CD4-positive, alpha-beta T cell treated with Interleukin-4 for 4 hours (primary cell): ENCODE measurements around the gene PRR13.
A peak's percentile ranks its signal among the peaks of the same experiment; 100 is the strongest.
"Not testable (repeated sequence)": the region's sequence is repeated elsewhere in the genome, so short reads cannot be mapped to it uniquely, and the experiment has no call there.

ENCODE experiments used
- DNase-seq: peaks from one replicate; pipeline ENCODE4 v3.0.0-alpha.2; 2020

Gene PRR13

DNA sequence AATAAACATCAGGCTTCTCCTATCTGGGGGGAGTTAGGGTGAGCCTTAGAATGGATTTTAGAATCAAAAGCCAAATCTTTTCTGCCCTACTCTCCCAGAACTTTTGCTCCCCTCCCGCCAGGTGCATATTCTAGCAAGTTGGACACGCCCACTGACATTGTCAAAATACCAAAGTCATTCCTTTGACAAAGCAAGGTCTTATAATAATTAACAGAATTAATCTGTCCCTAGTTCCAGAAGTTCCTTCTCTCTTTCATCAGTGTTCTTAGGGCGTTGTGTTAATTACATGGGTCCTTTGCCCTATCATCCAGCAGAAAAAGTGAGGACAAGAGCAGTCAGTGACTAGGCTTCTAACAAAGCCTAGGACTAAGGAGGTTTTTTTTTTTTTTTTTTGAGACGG lies 2.4 kb downstream of the PRR13 start:
- no peak for DNase-seq

DNA sequence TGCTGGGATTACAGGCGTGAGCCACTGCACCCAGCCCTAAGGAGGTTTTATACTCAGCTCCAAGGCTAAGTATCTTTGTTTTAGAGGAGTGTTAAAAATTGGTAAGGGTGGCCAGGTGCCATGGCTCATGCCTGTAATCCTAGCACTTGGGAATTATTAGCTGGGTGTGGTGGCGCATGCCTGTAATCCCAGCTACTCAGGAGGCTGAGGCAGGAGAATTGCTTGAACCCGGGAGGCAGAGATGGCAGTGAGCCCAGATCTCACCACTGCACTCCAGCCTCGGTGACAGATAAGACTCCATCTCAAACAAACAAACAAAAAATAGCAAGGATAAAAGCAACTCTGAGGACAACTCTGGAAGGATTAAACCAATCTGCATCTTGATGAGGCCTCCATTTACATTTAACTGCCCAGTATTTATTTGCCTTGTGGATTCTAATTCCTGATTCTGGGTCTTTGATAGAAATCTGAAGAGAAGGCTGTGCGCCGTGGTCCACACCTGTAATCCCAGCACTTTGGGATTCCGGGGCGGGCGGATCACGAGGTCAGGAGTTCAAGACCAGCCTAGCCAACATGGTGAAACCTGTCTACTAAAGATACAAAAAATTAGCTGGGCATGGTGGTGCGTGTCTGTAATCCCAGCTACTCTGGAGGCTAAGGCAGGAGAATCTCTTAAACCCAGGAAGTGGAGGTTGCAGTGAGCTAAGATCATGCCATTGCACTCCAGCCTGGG lies 3.2 kb downstream of the PRR13 start:
- DNase-seq = not testable (repeated sequence)

DNA sequence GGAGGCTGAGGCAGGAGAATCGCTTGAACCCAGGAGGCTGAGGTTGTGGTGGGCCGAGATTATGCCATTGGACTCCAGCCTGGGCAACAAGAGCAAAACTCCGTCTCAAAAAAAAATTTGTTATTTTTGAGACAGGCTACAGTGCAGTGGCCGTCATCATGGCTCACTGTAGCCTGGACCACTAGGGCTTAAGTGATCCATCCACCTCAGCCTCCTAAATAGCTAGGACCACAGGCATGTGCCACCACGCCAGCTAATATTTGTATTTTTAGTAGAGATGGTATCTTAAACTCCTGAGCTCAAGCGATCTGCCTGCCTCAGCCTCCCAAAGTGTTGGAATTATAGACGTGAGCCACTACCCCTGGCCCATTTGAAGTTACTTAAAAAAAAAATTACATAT lies 9.4 kb downstream of the PRR13 start:
- no peak for DNase-seq

DNA sequence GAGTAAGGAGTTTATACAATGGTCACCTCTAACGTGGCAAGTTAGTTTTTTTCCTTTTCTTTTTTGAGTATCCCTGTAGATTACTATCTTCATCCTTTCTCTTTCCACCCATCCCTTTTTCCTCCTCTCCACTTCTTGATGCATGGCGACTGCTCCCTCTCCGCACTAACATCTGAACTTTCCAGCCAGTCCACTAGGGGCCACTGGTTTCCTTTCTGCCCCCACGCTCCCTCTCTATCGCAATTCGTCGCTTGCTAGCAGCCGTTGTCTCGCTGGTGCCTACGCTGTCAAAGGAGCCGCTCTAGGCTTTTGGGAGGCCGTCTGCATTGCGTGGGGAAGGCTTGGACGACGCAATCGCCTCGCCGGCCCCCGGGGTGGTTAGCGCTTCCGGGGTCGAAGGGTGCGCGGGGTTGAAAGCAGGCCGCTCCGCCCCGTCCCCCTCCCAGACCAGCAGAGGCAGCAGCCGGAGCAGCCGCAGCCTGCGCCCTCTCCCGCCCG lies 10.2 kb downstream of the PRR13 start, which contains the start of gene PCBP2:
TSS of gene PCBP2 (plus strand) at position 442 of the 498 bp plus-strand sequence. CDS start 2,699 bp downstream, outside the sequence.
- DNase-seq = peak; percentile 99

DNA sequence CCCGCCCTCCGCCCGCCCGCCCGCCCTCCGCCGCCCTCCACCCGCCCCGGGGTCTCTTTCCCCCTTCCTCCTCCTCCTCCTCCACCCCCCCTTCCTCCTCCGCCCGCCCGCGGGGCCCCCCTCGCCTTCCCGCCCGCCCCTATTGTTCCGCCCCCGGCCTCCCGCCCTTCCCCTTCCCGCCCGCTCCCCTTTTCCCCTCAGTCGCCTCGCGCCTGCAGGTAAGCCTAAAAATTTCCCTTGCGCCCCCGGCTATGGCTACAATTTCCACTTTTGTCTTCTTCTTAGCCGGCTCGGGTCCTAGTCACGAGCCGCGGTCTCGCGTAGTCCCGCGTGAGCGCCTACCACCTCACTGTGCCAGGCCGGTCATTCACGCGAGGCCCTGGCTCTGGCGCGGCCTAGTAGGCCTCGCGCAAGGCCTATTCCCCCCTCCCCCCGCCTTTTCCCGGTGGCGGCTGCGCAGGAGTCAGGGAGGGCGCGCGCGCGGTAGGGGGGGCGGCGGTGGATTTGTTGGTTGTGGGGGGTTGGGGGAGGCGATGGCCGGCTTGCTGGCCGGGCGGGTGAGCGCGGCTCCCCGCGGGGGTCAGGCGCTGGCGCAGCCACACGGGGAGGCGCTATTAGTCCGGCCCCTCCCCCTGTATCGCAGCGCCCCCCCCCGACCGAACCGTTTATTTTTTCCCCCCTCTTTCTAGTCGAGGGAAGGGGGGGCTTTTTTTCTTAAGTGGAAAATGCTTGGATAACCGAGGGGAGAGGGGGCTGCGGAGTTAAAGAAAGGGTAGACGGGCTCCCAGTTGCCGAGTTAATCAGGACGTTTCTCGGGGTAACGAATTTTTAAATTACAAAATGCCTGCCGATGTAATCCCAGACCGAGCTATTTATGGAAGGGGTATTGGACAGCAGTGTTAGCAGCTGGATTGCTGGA lies 10.9 kb downstream of the PRR13 start:
- DNase-seq = peak; percentile 75

DNA sequence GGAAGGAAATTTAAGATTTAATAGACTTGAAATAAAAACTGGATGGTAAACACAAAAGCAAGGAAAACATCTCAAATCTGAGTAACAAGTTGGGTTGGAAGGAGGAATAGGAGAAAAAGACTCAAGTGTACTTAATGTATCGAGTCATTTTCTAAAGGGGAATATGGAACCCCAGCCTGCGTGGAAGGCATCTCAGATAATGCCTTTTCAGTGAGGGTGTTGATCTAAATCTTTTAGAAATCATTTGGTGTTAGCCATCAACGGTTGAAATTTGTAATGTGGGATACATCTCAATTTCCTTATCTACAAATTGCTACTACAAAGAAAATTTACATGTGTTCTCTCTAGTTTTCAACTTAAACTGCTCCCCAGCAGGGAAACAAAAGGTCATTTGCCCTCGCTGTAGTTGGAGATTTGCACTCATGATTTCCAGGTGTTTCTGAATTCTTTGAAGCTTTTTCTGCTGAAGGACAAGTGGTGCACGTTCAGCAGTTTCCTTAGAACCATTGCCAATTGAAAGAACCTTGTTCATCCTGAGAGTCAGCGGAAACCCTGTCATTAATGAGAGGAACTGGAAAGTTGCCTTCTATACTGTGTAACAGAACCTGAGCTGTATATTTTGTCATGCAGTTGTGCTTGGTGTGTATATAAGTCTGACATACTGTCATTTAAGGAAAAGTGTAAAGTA lies 12.6 kb downstream of the PRR13 start:
- no peak for DNase-seq

DNA sequence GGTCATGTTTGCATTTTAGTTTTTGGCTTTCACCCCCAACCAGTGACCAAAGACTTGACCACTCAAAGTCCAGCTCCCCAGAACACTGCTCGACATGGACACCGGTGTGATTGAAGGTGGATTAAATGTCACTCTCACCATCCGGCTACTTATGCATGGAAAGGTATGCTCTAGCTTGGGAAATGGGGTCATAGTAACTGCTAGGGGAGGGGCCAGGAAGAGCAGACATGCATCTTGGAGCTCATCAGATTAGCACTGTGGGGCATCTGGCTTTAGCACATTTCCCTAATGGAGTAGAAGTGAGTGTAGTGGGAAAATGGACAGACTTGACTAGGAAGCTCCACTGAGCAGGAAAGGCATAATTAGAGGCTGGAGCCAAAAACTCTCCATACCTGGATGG lies 13.2 kb downstream of the PRR13 start:
- no peak for DNase-seq

DNA sequence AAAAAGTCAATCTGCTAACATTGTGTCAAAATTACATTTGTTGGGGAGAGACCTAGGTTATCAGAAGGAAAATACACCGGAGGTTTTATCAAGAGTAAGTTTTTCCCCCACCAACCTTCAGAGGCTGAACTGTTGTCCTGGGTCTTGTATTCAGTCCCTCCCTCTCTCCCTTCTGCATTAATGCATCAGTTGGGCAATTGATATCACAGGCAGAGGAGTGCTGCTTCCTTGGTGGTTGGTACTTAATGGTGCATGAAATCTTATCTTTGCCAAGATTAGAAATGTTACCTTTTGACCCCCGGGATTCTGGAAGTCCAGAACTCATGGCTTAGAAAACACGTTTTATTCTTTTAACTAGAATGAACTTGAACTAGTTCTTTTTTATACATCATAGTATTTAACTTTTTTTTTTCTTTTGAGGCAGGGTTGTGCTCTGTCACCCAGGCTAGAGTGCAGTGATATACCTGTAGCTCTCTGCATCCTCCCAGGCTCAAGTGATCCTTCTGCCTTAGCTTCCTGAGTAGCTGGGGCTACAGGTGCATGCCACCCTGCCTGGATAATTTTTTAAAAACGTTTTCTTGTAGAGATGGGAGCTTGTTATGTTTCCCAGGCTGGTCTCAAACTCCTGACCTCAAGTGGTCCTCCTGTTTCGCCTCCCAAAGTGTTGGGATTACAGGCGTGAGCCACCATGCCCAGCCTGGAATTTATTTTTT lies 15.3 kb downstream of the PRR13 start:
- no peak for DNase-seq

DNA sequence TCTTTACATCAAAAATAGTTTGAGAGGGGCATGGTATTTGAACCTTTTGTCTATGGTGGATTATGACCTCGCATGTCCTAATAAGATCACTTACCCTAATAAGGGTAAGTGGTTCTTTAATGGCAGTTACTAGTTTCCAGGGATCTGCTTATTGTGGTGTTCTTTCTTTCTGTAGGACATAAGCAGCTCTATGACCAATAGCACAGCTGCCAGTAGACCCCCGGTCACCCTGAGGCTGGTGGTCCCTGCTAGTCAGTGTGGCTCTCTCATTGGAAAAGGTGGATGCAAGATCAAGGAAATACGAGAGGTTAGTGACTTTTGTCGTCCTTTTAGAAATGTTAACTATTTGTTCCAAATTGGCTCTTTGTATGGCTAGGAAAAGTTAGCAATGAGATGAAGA lies 17.6 kb downstream of the PRR13 start:
- no peak for DNase-seq

DNA sequence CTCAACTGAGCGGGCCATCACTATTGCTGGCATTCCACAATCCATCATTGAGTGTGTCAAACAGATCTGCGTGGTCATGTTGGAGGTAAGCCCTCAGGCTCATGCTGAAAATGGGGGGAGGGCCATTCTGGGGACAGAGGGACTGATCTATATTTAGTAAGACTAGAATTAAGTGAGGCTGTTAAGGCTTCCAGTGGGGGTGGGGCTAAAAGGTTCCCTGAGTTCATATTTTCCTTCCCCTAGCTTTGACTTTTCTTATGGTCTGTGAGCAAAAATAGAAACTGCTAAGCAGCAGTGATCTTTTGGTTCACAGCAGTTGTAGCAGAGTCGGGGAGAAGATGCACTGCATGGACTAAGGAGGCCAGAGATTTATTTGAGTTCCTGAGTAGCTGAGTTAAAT lies 19.5 kb downstream of the PRR13 start:
- no peak for DNase-seq

DNA sequence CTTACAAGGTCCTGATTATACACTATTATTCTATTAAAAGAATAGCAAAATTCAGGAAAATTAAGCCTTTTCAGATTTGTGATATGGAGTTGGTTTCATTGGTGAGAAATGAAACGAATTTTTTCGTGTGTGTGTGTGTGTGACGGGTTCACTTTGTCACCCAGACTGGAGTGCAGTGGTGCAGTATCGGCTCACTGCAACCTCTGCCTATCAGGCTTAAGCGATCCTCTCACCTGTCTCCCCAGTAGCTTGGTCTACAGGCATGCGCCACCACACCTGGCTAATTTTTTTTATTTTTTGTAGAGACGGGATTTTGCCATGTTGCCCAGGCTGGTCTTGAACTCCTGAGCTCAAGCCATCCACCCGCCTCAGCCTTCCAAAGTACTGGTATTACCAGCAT lies 20.1 kb downstream of the PRR13 start:
- no peak for DNase-seq

DNA sequence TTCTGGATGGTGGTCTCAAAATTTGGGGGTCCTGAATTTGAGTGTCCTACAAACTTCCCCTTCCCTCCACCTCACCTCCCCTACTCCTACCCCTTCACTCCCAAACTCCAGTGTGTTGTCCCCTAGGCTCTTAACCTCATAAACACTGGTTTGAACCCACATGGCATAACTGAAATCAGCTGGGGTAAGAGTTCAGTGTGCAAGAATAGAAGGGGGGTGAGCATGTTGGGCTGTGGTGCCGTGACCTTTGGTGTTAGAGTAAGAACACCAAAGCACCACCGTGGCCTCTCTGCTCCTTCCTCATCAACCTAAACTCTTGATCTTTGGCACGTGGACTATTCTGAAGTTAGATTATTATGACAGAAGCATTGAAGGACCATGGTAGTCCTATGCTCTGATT lies 21.4 kb downstream of the PRR13 start:
- DNase-seq = no peak

DNA sequence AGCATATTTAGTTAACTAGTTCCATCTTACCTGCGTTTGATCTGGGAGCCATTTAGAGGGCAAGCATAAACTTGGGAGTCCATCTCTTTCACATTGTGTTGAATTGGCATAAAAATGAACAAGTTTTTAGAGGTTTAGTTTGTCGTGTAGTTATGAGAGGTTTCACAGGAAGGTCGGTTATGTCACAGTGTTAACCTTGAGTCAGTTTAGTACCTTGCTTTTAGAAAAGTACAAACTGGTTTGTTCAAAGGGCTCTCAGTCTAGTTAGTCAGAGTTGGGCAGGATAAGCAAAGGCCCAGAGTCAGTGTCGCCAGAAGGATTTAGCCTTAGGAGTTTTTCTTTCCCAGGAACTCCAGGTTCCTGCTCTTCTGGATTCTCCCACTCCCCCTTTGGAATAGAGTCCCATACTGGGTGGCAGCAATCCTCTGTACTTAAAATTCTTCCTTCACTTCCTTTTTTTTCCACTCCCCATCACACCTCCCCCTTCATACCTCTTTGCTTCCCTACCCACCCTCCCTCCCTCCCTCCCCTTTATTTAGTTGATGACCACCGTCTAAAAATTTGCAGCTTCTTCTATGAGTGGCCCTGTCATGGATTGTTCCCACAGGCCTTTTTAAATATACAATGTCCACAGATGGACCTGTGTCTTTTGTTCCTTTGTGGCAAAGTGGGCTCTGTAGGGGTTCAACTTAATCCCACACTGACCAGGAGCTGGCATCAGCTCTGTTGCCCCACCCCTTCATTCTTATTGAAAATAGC lies 22.4 kb downstream of the PRR13 start:
- no peak for DNase-seq

DNA sequence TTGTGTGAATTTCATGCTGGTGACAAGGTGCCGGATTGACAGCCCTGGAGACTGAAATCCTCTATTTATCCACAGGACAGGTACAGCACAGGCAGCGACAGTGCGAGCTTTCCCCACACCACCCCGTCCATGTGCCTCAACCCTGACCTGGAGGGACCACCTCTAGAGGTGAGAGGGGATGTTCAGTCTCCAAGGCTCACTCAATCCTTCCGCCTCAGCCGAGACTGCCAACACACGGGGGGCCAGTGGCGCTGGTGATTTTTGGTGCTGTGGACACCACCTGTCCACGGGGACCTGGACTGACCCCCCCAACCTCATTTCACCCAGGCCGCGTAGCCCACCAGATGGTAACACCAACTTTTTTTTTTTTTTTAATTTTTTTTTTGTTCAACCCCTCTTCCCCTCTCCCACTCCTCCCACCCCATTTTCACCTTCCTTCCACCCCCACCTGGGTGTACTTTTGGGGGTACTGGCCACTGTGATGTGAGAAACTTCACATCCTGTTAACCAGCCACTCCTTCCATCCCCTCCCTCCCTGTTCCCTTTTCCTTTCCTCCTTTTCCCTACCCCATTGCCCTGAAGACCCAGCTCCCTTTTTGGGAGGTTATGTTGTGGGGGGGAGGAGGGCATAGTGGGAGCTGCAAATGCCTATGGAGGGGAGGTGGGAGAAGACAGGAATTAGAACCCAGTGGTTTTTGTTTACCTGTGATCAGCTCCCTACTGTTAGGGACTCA lies 23.3 kb downstream of the PRR13 start:
- DNase-seq = no peak

DNA sequence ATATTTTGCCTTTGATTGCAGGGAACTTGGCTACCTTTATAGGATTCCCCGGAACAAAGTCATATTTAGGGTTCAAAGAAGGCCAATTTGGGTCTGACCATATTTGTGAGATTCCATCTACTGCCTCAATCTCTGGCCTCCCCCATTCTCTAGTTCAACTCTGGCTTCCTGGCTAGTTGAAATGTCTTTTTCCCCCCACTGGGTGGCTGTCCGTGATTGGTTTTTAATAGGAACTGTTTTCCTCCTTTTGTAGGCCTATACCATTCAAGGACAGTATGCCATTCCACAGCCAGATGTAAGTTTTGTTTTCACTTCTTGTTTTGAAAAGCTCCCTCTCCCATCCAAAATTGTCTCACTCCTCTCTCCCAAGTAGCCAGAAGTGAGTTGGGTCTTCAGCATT lies 24.1 kb downstream of the PRR13 start:
- no peak for DNase-seq

DNA sequence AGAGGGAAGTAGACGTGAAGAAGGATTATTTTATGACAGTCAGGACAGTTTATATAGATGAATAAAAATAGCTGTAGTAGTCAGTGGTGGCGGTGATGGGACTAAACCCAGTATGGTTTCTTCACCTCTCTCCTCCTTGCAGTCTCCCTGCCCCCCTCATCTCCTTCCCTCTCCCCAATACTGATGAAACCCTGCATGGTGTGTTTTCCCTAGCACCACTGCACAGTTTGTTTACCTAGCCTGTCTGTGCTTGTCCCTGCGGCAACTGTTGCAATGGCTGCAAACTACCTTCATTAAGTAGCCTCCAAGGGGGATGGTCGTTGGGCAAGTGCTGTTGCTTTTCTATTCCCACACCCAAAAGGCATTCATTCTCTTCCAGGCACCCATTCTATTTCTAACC lies 25.1 kb downstream of the PRR13 start:
- DNase-seq = no peak

DNA sequence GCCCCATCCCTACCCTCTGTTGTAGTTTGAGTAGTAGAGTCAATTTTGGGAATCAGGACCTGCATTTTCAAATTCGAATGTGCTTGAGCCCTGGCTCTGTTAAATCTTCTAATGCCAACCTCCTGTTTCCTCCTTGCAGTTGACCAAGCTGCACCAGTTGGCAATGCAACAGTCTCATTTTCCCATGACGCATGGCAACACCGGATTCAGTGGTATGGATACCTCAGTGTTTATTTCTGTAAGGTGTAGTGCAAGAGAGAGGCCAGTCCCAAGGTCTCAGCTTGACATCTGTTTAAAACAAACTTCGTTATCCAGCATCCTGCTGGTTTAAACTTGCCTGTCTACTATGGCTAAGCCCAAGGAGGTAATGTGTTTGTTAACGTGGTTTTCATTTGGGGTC lies 25.5 kb downstream of the PRR13 start:
- DNase-seq = no peak

DNA sequence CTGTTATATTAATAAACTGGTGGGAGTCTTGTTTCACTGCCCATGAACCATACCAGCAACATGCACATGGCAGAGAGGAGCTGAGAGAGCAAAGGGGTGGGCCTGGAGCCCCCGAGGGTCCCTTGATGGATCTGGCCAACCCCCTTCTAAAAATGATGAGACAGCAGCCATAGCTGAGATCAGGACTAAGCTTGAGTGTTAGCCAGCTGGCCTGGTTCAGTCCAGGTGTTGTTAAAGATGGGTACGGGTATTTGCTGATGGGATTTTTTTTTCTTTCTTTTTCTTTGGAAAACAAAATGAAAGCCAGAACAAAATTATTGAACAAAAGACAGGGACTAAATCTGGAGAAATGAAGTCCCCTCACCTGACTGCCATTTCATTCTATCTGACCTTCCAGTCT lies 26.3 kb downstream of the PRR13 start:
- DNase-seq = no peak

DNA sequence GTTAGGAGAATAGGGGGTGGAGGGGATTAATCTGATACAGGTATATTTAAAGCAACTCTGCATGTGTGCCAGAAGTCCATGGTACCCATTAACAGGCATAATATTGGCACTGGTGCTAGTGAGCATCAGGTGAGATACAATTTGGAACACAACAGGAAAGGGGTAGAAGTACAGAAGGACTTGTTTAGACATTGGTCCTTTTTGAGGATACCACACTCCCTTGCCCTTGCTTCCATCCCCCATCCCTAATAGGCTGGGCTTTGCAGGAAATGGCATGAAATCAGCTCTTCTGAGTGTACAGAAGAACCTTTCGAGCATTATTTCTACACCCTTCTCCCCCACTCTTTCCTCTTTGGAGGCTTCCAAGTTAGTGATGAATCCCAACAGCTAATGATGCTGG lies 26.7 kb downstream of the PRR13 start:
- no peak for DNase-seq

DNA sequence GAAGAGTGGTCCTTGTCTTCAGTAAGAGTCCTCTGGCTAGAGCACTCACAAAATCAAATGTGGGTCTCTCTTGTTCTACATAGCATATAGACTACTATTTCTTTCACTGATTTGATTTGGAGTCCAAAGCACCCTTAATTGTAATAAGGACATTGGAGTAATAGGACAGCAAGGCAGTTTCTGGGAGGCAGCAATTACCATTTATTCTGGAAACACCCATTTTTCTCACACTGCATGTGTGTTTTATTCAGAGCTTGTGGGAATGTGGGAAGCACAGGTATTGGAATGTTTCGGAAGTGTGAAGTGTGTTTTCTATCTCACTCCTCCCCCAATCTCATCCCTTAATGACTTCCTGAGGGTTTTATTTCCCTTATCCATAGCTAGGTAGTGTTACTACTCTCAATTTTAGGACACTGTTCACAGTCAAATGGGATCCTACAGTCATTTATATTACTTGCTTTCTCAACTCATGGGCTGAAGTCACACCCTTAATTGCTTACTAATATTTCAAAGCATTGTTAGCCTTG lies 30.6 kb downstream of the PRR13 start:
- no peak for DNase-seq

DNA sequence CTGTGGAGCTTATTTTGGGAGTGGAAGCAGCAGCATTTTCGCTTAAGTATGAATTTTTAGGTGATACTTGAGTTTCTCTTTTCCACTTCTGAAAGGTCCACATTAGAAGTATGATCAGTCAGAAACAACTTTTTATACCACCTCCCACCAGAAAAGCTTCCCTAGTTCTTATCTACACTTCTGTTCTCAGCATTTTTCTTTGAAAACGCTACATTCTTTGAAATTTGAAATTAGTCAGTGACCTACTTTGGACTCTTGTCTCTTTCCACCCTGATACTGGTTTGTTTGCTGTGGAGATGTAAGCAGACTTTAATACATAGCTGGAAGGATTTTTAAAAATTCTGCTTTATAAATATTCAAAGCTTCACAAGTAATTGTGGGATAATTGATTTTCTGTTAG lies 32.5 kb downstream of the PRR13 start:
- no peak for DNase-seq
